ENCODE results near the gene TSSK6.

TSSK6 gene

GRCh38 chr19:19514881-19515641, at the start of gene TSSK6:
Gene TSSK6 (minus strand): TSS chr19:19515548. CDS start chr19:19515427, 121 bp downstream.
- Histone ChIP-seq H3K4me3 (ENCODE audit: low read depth, low read length) (peak within 1 kb of the TSS; percentile 67), H3K4me1 (ENCODE audit: control insufficient read depth, insufficient read depth, low read length) (peaks cover 2% of the 10 kb centered on the region), H3K27me3 (ENCODE audit: control insufficient read depth, insufficient read depth, low read length) (no peaks in the 10 kb centered on the region), H3K36me3 (ENCODE audit: control insufficient read depth, insufficient read depth, low read length) (peaks cover 11% of the 10 kb centered on the region), H3K9me3 (ENCODE audit: control insufficient read depth, insufficient read depth, low read length) (no peaks in the 10 kb centered on the region), H3K9ac (ENCODE audit: low read depth, low read length) (peak within 1 kb of the TSS; percentile 91)

- H3K4me1 ChIP-seq (ENCODE audit: control insufficient read depth, insufficient read depth, low read length) = no peaks in the 10 kb centered on the region
- no peaks in the 10 kb centered on the region for H3K27me3 ChIP-seq (ENCODE audit: control insufficient read depth, insufficient read depth, low read length)
- H3K9ac ChIP-seq (ENCODE audit: low read depth, low read length) = no peak overlapping the region
- no peaks in the 10 kb centered on the region for H3K36me3 ChIP-seq (ENCODE audit: control insufficient read depth, insufficient read depth, low read length)
- H3K4me3 ChIP-seq (ENCODE audit: low read depth, low read length) = no peak overlapping the region
- no peaks in the 10 kb centered on the region for H3K9me3 ChIP-seq (ENCODE audit: control insufficient read depth, insufficient read depth, low read length)
Measured at GRCh38 chr19:19563348-19563848, 48.0 kb upstream of the TSSK6 start.

GRCh38 chr19:19562665-19563347, 47.5 kb upstream of the TSSK6 start:
- H3K9ac ChIP-seq (ENCODE audit: low read depth, low read length) = no peak overlapping the region
- H3K27me3 ChIP-seq (ENCODE audit: control insufficient read depth, insufficient read depth, low read length) = no peaks in the 10 kb centered on the region
- H3K4me3 ChIP-seq (ENCODE audit: low read depth, low read length) = no peak overlapping the region
- no peaks in the 10 kb centered on the region for H3K4me1 ChIP-seq (ENCODE audit: control insufficient read depth, insufficient read depth, low read length)
- no peaks in the 10 kb centered on the region for H3K9me3 ChIP-seq (ENCODE audit: control insufficient read depth, insufficient read depth, low read length)
- H3K36me3 ChIP-seq (ENCODE audit: control insufficient read depth, insufficient read depth, low read length) = no peaks in the 10 kb centered on the region

GRCh38 chr19:19561946-19562664, 46.8 kb upstream of the TSSK6 start:
- H3K9ac ChIP-seq (ENCODE audit: low read depth, low read length) = no peak overlapping the region

GRCh38 chr19:19559931-19560330, 44.6 kb upstream of the TSSK6 start:
- no peak overlapping the region for H3K9ac ChIP-seq (ENCODE audit: low read depth, low read length)
- H3K9me3 ChIP-seq (ENCODE audit: control insufficient read depth, insufficient read depth, low read length) = no peaks in the 10 kb centered on the region
- H3K27me3 ChIP-seq (ENCODE audit: control insufficient read depth, insufficient read depth, low read length) = no peaks in the 10 kb centered on the region
- H3K4me3 ChIP-seq (ENCODE audit: low read depth, low read length) = no peak overlapping the region
- H3K4me1 ChIP-seq (ENCODE audit: control insufficient read depth, insufficient read depth, low read length) = no peaks in the 10 kb centered on the region
- H3K36me3 ChIP-seq (ENCODE audit: control insufficient read depth, insufficient read depth, low read length) = no peaks in the 10 kb centered on the region

More at GRCh38 chr19:19561946-19562664, 46.8 kb upstream of the TSSK6 start:
- Histone ChIP-seq H3K36me3 (ENCODE audit: control insufficient read depth, insufficient read depth, low read length) (no peaks in the 10 kb centered on the region), H3K4me1 (ENCODE audit: control insufficient read depth, insufficient read depth, low read length) (no peaks in the 10 kb centered on the region), H3K4me3 (ENCODE audit: low read depth, low read length) (no peak overlapping the region), H3K9me3 (ENCODE audit: control insufficient read depth, insufficient read depth, low read length) (no peaks in the 10 kb centered on the region), H3K27me3 (ENCODE audit: control insufficient read depth, insufficient read depth, low read length) (no peaks in the 10 kb centered on the region)

- no peaks in the 10 kb centered on the region for H3K27me3 ChIP-seq (ENCODE audit: control insufficient read depth, insufficient read depth, low read length)
- H3K4me1 ChIP-seq (ENCODE audit: control insufficient read depth, insufficient read depth, low read length) = no peaks in the 10 kb centered on the region
Measured at GRCh38 chr19:19558636-19559035, 43.3 kb upstream of the TSSK6 start.

GRCh38 chr19:19558055-19558454, 42.7 kb upstream of the TSSK6 start:
- no peak overlapping the region for H3K4me3 ChIP-seq (ENCODE audit: low read depth, low read length)
- no peaks in the 10 kb centered on the region for H3K36me3 ChIP-seq (ENCODE audit: control insufficient read depth, insufficient read depth, low read length)
- H3K9ac ChIP-seq (ENCODE audit: low read depth, low read length) = no peak overlapping the region
- no peaks in the 10 kb centered on the region for H3K27me3 ChIP-seq (ENCODE audit: control insufficient read depth, insufficient read depth, low read length)
- no peaks in the 10 kb centered on the region for H3K4me1 ChIP-seq (ENCODE audit: control insufficient read depth, insufficient read depth, low read length)
- no peaks in the 10 kb centered on the region for H3K9me3 ChIP-seq (ENCODE audit: control insufficient read depth, insufficient read depth, low read length)

More at GRCh38 chr19:19558636-19559035, 43.3 kb upstream of the TSSK6 start:
- Histone ChIP-seq H3K9ac (ENCODE audit: low read depth, low read length) (no peak overlapping the region), H3K4me3 (ENCODE audit: low read depth, low read length) (no peak overlapping the region), H3K36me3 (ENCODE audit: control insufficient read depth, insufficient read depth, low read length) (no peaks in the 10 kb centered on the region), H3K9me3 (ENCODE audit: control insufficient read depth, insufficient read depth, low read length) (no peaks in the 10 kb centered on the region)

- Histone ChIP-seq H3K4me3 (ENCODE audit: low read depth, low read length) (no peak overlapping the region), H3K27me3 (ENCODE audit: control insufficient read depth, insufficient read depth, low read length) (no peaks in the 10 kb centered on the region), H3K9ac (ENCODE audit: low read depth, low read length) (no peak overlapping the region), H3K4me1 (ENCODE audit: control insufficient read depth, insufficient read depth, low read length) (no peaks in the 10 kb centered on the region), H3K36me3 (ENCODE audit: control insufficient read depth, insufficient read depth, low read length) (no peaks in the 10 kb centered on the region), H3K9me3 (ENCODE audit: control insufficient read depth, insufficient read depth, low read length) (no peaks in the 10 kb centered on the region)
Measured at GRCh38 chr19:19554074-19555023, 39.0 kb upstream of the TSSK6 start.

GRCh38 chr19:19553670-19554069, 38.3 kb upstream of the TSSK6 start:
- Histone ChIP-seq H3K36me3 (ENCODE audit: control insufficient read depth, insufficient read depth, low read length) (no peaks in the 10 kb centered on the region), H3K9ac (ENCODE audit: low read depth, low read length) (no peak overlapping the region), H3K9me3 (ENCODE audit: control insufficient read depth, insufficient read depth, low read length) (no peaks in the 10 kb centered on the region), H3K27me3 (ENCODE audit: control insufficient read depth, insufficient read depth, low read length) (no peaks in the 10 kb centered on the region), H3K4me3 (ENCODE audit: low read depth, low read length) (no peak overlapping the region), H3K4me1 (ENCODE audit: control insufficient read depth, insufficient read depth, low read length) (no peaks in the 10 kb centered on the region)

GRCh38 chr19:19552798-19553197, 37.5 kb upstream of the TSSK6 start:
- H3K4me3 ChIP-seq (ENCODE audit: low read depth, low read length) = no peak overlapping the region
- H3K4me1 ChIP-seq (ENCODE audit: control insufficient read depth, insufficient read depth, low read length) = no peaks in the 10 kb centered on the region
- no peak overlapping the region for H3K9ac ChIP-seq (ENCODE audit: low read depth, low read length)
- H3K9me3 ChIP-seq (ENCODE audit: control insufficient read depth, insufficient read depth, low read length) = no peaks in the 10 kb centered on the region
- H3K36me3 ChIP-seq (ENCODE audit: control insufficient read depth, insufficient read depth, low read length) = no peaks in the 10 kb centered on the region
- no peaks in the 10 kb centered on the region for H3K27me3 ChIP-seq (ENCODE audit: control insufficient read depth, insufficient read depth, low read length)

- H3K27me3 ChIP-seq (ENCODE audit: control insufficient read depth, insufficient read depth, low read length) = no peaks in the 10 kb centered on the region
- H3K36me3 ChIP-seq (ENCODE audit: control insufficient read depth, insufficient read depth, low read length) = no peaks in the 10 kb centered on the region
- H3K4me3 ChIP-seq (ENCODE audit: low read depth, low read length) = no peak overlapping the region
- no peaks in the 10 kb centered on the region for H3K9me3 ChIP-seq (ENCODE audit: control insufficient read depth, insufficient read depth, low read length)
- H3K4me1 ChIP-seq (ENCODE audit: control insufficient read depth, insufficient read depth, low read length) = no peaks in the 10 kb centered on the region
- H3K9ac ChIP-seq (ENCODE audit: low read depth, low read length) = no peak overlapping the region
Measured at GRCh38 chr19:19551853-19552192, 36.5 kb upstream of the TSSK6 start.
